Loucy (cell line): ENCODE data around the gene TSSK6.

Experiments
- H2AFZ ChIP-seq: fragments of 200-600 bp; sonication (generic); 2 replicates; pipeline ENCODE4 v1.6.0; 2016; ENCODE audit warnings: antibody characterized with exemption, mild to moderate bottlenecking, low read length, moderate library complexity
- H3F3A ChIP-seq: fragments of 200-600 bp; 2 replicates; pipeline ENCODE4 v1.6.0; 2016; ENCODE audit warnings: antibody characterized with exemption, low read depth, mild to moderate bottlenecking
- H3K27me3 ChIP-seq: fragments of 200-600 bp; sonication (generic); 2 replicates; pipeline ENCODE4 v1.6.1; 2014; ENCODE audit warnings: low read length, mild to moderate bottlenecking; ENCODE audit not compliant: insufficient read depth, poor library complexity, severe bottlenecking
- H3K36me3 ChIP-seq: fragments of 200-600 bp; sonication (generic); 2 replicates; pipeline ENCODE4 v1.6.1; 2016; ENCODE audit warnings: low read length; ENCODE audit not compliant: insufficient read depth
- H3K4me1 ChIP-seq: fragments of 200-600 bp; sonication (generic); 2 replicates; pipeline ENCODE4 v1.5.1; 2014; ENCODE audit warnings: low read length, mild to moderate bottlenecking; ENCODE audit not compliant: insufficient read depth, poor library complexity, severe bottlenecking
- H3K4me2 ChIP-seq: fragments of 200-600 bp; sonication (generic); 2 replicates; pipeline ENCODE4 v1.6.0; 2014; ENCODE audit warnings: antibody characterized with exemption, low read length, low read depth, mild to moderate bottlenecking; ENCODE audit not compliant: poor library complexity, severe bottlenecking
- H3K4me3 ChIP-seq: fragments of 200-600 bp; sonication (generic); 2 replicates; pipeline ENCODE4 v1.5.1; 2014; ENCODE audit warnings: low read length, mild to moderate bottlenecking, mixed read lengths; ENCODE audit not compliant: poor library complexity, severe bottlenecking
- H3K79me2 ChIP-seq: fragments of 200-600 bp; sonication (generic); 2 replicates; pipeline ENCODE4 v1.6.1; 2014; ENCODE audit warnings: low read length; ENCODE audit not compliant: insufficient read depth
- H3K9ac ChIP-seq: fragments of 200-600 bp; sonication (generic); 2 replicates; pipeline ENCODE4 v1.6.0; 2014; ENCODE audit warnings: mild to moderate bottlenecking, low read depth, low read length, moderate library complexity; ENCODE audit not compliant: poor library complexity, severe bottlenecking
- H3K9me2 ChIP-seq: fragments of 200-600 bp; sonication (generic); replicated peaks from 2 replicates; pipeline ENCODE4 v1.6.1; 2016; ENCODE audit warnings: low read depth, low read length, mixed read lengths
- H3K9me3 ChIP-seq: fragments of 200-600 bp; sonication (generic); 2 replicates; pipeline ENCODE4 v1.6.1; 2014; ENCODE audit warnings: mild to moderate bottlenecking, antibody characterized with exemption, low read length, low read depth; ENCODE audit not compliant: insufficient read depth
- H4K20me1 ChIP-seq: fragments of 200-600 bp; sonication (generic); 2 replicates; pipeline ENCODE4 v1.6.0; 2014; ENCODE audit warnings: antibody characterized with exemption, low read length, mild to moderate bottlenecking; ENCODE audit not compliant: insufficient read depth, poor library complexity, severe bottlenecking
- EZH2phosphoT487 ChIP-seq: fragments of 200-600 bp; IDR thresholded peaks from 2 replicates; pipeline ENCODE4 v1.6.1; 2018; ENCODE audit warnings: antibody characterized with exemption, mild to moderate bottlenecking, moderate library complexity, borderline replicate concordance
- TF ChIP-seq, protein P1 (sequence below): fragments of 200-600 bp; sonication (generic); conservative IDR thresholded peaks from 2 replicates; pipeline ENCODE4 v1.5.1; 2014; ENCODE audit warnings: mild to moderate bottlenecking, antibody characterized with exemption, low read length

The TSSK6 gene

DNA sequence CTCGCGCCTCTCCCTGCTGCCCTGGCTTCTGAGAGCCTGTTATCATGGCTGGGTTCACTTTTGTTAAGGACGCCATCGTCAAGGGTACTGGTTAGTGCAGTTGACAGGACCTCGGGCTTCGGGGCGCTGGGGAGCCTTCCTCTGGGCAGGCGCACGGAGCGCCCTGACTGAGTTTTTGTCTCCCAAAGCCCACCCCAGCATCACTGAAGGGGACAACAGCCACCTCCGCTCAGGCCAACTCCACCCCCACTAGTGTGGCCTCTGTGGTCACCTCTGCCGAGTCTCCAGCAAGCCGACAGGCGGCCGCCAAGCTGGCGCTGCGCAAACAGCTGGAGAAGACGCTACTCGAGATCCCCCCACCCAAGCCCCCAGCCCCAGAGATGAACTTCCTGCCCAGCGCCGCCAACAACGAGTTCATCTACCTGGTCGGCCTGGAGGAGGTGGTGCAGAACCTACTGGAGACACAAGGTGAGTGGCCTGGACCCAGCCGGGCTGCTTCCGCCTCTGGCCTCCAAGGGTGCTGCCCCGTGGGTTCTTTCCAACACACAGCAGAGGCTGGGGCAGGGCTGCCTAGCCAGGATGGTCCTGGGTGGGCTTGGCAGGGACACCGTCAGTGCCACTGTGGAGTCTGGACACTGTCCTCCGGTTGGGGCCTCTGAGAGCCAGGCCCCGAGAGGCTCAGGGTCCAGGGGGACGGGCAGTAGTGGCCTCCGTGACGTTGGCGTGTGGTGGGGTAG, 16.9 kb downstream of the TSSK6 start:
- TF ChIP-seq, protein P1, sequence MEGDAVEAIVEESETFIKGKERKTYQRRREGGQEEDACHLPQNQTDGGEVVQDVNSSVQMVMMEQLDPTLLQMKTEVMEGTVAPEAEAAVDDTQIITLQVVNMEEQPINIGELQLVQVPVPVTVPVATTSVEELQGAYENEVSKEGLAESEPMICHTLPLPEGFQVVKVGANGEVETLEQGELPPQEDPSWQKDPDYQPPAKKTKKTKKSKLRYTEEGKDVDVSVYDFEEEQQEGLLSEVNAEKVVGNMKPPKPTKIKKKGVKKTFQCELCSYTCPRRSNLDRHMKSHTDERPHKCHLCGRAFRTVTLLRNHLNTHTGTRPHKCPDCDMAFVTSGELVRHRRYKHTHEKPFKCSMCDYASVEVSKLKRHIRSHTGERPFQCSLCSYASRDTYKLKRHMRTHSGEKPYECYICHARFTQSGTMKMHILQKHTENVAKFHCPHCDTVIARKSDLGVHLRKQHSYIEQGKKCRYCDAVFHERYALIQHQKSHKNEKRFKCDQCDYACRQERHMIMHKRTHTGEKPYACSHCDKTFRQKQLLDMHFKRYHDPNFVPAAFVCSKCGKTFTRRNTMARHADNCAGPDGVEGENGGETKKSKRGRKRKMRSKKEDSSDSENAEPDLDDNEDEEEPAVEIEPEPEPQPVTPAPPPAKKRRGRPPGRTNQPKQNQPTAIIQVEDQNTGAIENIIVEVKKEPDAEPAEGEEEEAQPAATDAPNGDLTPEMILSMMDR: no peak
- H3K9me3 ChIP-seq: no peaks in the 10 kb centered on the region
- peaks cover 7% of the 10 kb centered on the region; the same call in 1 of the 2 replicates for H3K79me2 ChIP-seq
- no peak overlapping the region for H3K4me3 ChIP-seq
- H4K20me1 ChIP-seq: peaks cover 4% of the 10 kb centered on the region
- no peak overlapping the region for H3K9ac ChIP-seq
- H3K9me2 ChIP-seq: no peaks in the 10 kb centered on the region
- no peaks in the 10 kb centered on the region for H3F3A ChIP-seq
- no peak overlapping the region for H2AFZ ChIP-seq
- H3K27me3 ChIP-seq: no peaks in the 10 kb centered on the region
- peaks cover 93% of the 10 kb centered on the region; the same call in 1 of the 2 replicates for H3K36me3 ChIP-seq
- no peak overlapping the region for H3K4me2 ChIP-seq
- H3K4me1 ChIP-seq: no peaks in the 10 kb centered on the region

DNA sequence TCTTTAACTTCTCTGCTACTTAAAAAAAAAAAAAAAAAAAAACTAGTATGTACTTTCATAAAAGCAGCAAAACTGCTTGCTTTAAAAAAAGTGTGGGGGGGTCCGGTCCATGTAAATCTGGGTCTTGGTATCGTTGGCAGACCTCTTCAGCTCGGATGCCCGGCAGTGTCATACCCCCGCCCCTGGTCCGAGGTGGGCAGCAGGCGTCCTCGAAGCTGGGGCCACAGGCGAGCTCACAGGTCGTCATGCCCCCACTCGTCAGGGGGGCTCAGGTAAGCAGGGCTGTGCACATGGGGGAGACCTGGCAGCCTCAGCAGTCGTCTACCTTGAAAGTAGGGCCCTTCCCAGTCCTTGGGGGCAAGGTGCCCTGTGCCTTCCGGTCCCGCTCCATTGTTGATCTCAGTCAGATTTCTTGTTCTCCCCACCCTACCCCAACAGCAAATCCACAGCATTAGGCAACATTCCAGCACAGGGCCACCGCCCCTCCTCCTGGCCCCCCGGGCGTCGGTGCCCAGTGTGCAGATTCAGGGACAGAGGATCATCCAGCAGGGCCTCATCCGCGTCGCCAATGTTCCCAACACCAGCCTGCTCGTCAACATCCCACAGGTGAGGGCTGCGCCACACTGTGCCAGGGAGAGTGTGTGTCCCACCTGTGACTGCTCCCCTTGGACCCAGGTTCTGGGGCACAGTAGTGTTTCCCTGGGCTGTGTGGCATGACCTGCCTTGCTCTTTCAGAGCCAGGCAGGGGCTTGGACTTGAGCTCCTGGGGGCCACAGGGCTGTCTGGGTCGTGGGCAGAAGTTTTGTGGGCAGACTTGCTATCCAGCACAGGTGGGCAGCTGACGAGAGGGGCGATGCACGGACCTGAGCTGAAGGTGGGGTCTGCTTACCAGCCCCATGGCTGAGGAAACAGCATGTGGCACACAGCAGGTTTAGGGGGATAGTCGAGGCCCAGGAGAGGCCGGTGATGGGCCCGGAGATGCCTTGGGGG, 19.4 kb downstream of the TSSK6 start:
- H3K4me3 ChIP-seq: no peak overlapping the region
- H2AFZ ChIP-seq: no peak overlapping the region
- H3K4me2 ChIP-seq: no peak overlapping the region
- no peak overlapping the region for H3K9ac ChIP-seq
- peaks cover 91% of the 10 kb centered on the region; the same call in 1 of the 2 replicates for H3K36me3 ChIP-seq
- H3K4me1 ChIP-seq: no peaks in the 10 kb centered on the region
- no peaks in the 10 kb centered on the region for H3K27me3 ChIP-seq
- H3K79me2 ChIP-seq: peaks cover 21% of the 10 kb centered on the region
- no peaks in the 10 kb centered on the region for H3K9me2 ChIP-seq
- H4K20me1 ChIP-seq: peaks cover 9% of the 10 kb centered on the region
- no peak for TF ChIP-seq EZH2phosphoT487
- TF ChIP-seq, protein P1: no peak
- no peaks in the 10 kb centered on the region for H3F3A ChIP-seq
- H3K9me3 ChIP-seq: no peaks in the 10 kb centered on the region

DNA sequence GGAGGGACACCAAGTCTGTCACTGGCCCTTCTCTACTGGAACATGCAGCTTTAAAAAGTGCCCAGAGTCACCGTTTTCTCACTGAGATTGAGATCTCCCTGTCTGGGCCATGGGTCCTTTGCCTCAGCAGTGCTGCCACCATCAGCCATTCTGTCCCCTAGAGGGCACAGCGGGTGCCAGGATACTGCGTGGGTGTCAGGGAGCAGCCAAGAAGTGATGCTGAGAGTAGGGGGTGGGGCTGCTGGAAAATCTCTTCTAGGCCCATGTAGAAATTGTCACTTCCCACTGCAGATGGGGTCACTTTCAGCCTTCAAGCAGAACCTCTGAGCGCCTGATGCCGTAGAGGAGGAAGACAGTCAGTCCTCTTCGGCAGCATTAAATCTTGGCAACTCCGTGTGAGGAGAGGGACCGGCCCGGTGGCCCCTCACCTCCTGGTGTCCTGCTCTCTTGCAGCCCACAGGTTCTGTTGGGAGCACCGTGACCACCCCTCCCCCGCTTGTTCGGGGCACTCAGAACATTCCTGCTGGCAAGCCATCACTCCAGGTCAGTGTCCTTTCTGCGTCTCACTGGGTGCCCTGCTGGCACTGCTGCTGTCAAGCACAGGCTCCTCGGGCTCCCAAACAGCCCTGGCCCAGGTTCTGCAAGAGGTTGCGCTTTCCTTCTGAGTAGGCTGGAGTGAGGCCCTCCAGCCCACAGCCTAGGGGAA, 21.4 kb downstream of the TSSK6 start:
- H3F3A ChIP-seq: peaks cover 4% of the 10 kb centered on the region; the same call in 1 of the 2 replicates
- TF ChIP-seq, protein P1: no peak
- TF ChIP-seq EZH2phosphoT487: no peak
- peaks cover 75% of the 10 kb centered on the region; the same call in 1 of the 2 replicates for H3K36me3 ChIP-seq
- peaks cover 35% of the 10 kb centered on the region for H3K79me2 ChIP-seq
- H2AFZ ChIP-seq: no peak overlapping the region
- H4K20me1 ChIP-seq: peaks cover 18% of the 10 kb centered on the region
- H3K4me3 ChIP-seq: no peak overlapping the region
- no peak overlapping the region for H3K4me2 ChIP-seq
- H3K9me2 ChIP-seq: no peaks in the 10 kb centered on the region
- H3K9ac ChIP-seq: no peak overlapping the region
- H3K27me3 ChIP-seq: no peaks in the 10 kb centered on the region
- H3K4me1 ChIP-seq: peaks cover 13% of the 10 kb centered on the region
- H3K9me3 ChIP-seq: no peaks in the 10 kb centered on the region
